HFF-Myc (cell line): ENCODE data around the gene ELMO2.

Experiments
- DNase-seq: peaks from one replicate; pipeline ENCODE4 v3.0.0-alpha.2; 2011; ENCODE audit warnings: low read depth; ENCODE audit errors: extremely low read depth
- H3K4me3 ChIP-seq: replicated peaks from 2 replicates; pipeline ENCODE4 v1.5.1; 2011; ENCODE audit warnings: low read depth, mild to moderate bottlenecking, control low read depth, low read length
- CTCF ChIP-seq: IDR thresholded peaks from 2 replicates; pipeline ENCODE4 v1.5.1; 2012; ENCODE audit warnings: mild to moderate bottlenecking, low read depth, low read length, control low read depth; ENCODE audit errors: missing control alignments

Gene ELMO2

GRCh38 chr20:46399401-46399800 is 7.0 kb downstream of the ELMO2 start:
- no peak overlapping the region for H3K4me3 ChIP-seq
- no peak for TF ChIP-seq CTCF
- no peak for DNase-seq

DNA sequence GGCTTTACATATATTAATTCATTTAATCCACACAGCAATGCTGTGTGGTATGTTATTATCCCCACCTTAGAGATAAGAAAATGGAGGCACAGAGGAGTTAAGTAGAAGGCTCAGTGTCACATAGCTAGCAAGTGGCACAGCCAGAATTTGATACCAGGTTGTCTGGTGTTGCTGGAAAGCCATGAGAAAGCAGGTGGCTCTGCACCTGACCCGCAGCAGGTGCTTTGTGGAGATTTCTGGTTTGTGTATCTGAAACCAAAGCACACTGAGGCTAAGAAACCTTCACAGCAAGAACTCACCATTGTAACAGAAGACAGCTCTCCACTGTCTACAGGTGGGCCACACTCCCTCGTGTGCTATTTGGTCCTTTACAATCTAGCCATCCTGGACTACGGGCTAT is 7.5 kb downstream of the ELMO2 start:
- no peak for DNase-seq
- no peak overlapping the region for H3K4me3 ChIP-seq
- no peak for TF ChIP-seq CTCF

DNA sequence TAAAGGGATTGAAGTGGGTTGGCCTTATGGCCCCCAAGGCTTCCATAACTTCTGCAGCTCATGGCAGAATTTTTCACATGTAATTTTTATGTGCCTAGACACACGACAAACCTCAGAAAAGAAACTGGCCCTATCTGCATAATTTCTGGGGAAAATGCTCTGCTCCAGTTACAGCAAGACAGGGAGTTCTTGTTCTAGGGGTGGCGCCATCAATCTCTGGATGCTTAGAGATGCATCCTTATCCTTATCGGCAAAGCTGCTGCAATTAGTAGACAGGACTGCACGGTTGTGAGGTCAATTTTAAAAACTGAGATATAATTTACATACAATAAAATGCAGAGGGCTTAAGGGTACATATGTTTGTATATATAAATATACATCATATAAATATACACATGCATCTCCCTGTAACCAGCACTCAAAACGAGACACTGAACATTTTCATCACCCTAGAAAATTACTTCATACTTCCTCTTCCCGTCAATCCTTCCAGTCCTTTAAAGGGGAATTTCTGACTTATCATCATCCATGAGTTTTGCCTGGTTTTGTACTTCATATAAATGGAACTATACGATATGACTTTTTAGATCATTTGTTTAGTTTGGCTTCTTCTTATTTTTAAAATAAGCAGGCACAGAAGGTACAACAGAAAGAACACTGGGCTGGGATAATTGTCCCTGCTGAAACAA is 10.2 kb downstream of the ELMO2 start:
- no peak overlapping the region for H3K4me3 ChIP-seq
- TF ChIP-seq CTCF: no peak
- DNase-seq: no peak

- no peak overlapping the region for H3K4me3 ChIP-seq
- TF ChIP-seq CTCF: no peak
- no peak for DNase-seq
Measured at GRCh38 chr20:46394872-46395760, 11.3 kb downstream of the ELMO2 start.

DNA sequence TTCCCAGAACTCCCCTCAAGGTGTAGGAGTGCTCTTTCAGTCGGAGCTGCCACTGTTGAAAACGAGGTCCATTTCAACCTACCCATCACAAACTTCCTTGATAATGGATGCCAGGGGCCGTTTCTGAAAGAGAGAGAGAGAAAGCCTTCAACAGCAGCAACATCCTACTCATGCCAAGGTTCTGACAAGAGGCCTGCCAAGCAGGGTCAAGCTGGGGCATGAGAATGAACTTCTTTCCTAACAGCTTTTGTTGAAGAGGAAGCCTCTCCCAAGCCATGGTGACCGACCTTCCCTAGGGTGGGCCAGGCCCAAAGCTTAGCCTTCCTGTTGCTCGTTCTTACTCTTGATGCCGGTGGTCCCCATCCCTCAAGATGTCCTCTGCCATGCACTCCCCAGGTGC is 12.4 kb downstream of the ELMO2 start:
- no peak overlapping the region for H3K4me3 ChIP-seq
- no peak for DNase-seq
- TF ChIP-seq CTCF: no peak

DNA sequence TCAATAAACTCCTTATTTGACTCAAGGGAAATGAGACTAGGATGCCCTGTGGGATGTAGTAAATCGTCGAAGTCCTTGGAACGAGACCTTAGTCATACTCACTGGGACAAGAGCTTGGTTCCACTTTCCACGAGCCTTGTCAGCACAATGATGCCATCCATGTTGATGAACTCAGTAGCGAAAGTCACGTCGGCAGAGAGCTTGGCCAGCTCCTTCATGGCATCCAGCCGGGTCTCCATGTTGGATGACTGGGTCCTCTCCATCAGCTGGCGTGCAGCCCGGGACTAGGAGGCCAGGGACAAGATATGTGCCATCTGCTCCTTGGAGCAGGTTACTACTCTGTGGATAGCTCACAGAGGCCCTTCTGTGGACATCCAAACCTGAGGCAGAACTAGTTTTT is 17.5 kb downstream of the ELMO2 start:
- DNase-seq: no peak
- no peak for TF ChIP-seq CTCF
- no peak overlapping the region for H3K4me3 ChIP-seq
